Ascending aorta (tissue), 2 donors: ENCODE results near the gene PSKH1. TPM values are rescaled to one million over a fixed set of nuclear protein-coding genes. Genes with fewer than 3 reads are reported as not detected.
"Not testable (repeated sequence)": the region's sequence is repeated elsewhere in the genome, so short reads cannot be mapped to it uniquely, and the experiment has no call there.

Experiments used
- DNase-seq, 2 donors: peaks; one replicate each; pipeline ENCODE4 v3.0.0-alpha.2; 2019; ENCODE audit warnings: low spot score in 2 of 2
- H3K27ac ChIP-seq, 2 donors: fragments of 200-600 bp; sonication (generic); one replicate each; pipeline ENCODE4 v1.5.1; 2016 to 2017; ENCODE audit warnings: mild to moderate bottlenecking in 1 of 2
- H3K27me3 ChIP-seq: fragments of 200-600 bp; sonication (generic); one replicate; pipeline ENCODE4 v1.5.1; 2017
- H3K36me3 ChIP-seq, 2 donors: fragments of 200-600 bp; sonication (generic); one replicate each; pipeline ENCODE4 v1.5.1; 2016
- H3K4me1 ChIP-seq, 2 donors: fragments of 200-600 bp; sonication (generic); one replicate each; pipeline ENCODE4 v1.5.1; 2016 to 2017; ENCODE audit warnings: mild to moderate bottlenecking in 1 of 2
- H3K4me3 ChIP-seq, 2 donors: fragments of 200-600 bp; sonication (generic); one replicate each; pipeline ENCODE4 v1.5.1; 2016 to 2017; ENCODE audit warnings: mild to moderate bottlenecking in 1 of 2
- H3K9me3 ChIP-seq, 2 donors: fragments of 200-600 bp; sonication (generic); one replicate each; pipeline ENCODE4 v1.5.1; 2016
- intact Hi-C: fragments of 100-400 bp; cut with DNase I; formaldehyde crosslinking; loops from one replicate; pipeline ENCODE4 v1.15.1; 2023
- total RNA-seq: library from RNA; depleted of rRNA; stranded (reverse); fragments of >200 nt; gene quantifications from one replicate; pipeline ENCODE4 v1.1.0, GENCODE V29; 2016
- TF ChIP-seq, protein P1 (sequence below), 3 experiments: fragments of 200-600 bp in 2 of 3; fragments of 450-650 bp in 1 of 3; sonication (generic) in 2 of 3; IDR thresholded peaks; one replicate each; pipeline ENCODE4 v1.5.1; 2016 to 2019; ENCODE audit warnings: antibody characterized with exemption in 3 of 3, mild to moderate bottlenecking in 1 of 3, moderate library complexity in 1 of 3

Gene PSKH1
- total RNA-seq, 1 donor from 2014 or later = 41.0 TPM

DNA sequence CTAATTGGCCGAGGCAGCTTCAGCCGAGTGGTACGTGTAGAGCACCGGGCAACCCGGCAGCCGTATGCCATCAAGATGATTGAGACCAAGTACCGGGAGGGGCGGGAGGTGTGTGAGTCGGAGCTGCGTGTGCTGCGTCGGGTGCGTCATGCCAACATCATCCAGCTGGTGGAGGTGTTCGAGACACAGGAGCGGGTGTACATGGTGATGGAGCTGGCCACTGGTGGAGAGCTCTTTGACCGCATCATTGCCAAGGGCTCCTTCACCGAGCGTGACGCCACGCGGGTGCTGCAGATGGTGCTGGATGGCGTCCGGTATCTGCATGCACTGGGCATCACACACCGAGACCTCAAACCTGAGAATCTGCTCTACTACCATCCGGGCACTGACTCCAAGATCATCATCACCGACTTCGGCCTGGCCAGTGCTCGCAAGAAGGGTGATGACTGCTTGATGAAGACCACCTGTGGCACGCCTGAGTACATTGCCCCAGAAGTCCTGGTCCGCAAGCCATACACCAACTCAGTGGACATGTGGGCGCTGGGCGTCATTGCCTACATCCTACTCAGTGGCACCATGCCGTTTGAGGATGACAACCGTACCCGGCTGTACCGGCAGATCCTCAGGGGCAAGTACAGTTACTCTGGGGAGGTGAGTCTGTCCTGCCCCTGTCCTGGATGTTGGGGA, 16.1 kb downstream of the PSKH1 start:
- H3K27ac ChIP-seq = no peak overlapping the region
- TF ChIP-seq, protein P1, sequence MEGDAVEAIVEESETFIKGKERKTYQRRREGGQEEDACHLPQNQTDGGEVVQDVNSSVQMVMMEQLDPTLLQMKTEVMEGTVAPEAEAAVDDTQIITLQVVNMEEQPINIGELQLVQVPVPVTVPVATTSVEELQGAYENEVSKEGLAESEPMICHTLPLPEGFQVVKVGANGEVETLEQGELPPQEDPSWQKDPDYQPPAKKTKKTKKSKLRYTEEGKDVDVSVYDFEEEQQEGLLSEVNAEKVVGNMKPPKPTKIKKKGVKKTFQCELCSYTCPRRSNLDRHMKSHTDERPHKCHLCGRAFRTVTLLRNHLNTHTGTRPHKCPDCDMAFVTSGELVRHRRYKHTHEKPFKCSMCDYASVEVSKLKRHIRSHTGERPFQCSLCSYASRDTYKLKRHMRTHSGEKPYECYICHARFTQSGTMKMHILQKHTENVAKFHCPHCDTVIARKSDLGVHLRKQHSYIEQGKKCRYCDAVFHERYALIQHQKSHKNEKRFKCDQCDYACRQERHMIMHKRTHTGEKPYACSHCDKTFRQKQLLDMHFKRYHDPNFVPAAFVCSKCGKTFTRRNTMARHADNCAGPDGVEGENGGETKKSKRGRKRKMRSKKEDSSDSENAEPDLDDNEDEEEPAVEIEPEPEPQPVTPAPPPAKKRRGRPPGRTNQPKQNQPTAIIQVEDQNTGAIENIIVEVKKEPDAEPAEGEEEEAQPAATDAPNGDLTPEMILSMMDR (IDR thresholded peaks at IDR 0.05) = no peak
- H3K4me3 ChIP-seq = no peak overlapping the region
- peaks cover 26 to 42% of the 10 kb centered on the region in 2 donors for H3K36me3 ChIP-seq
- no peaks in the 10 kb centered on the region for H3K27me3 ChIP-seq
- no peaks in the 10 kb centered on the region for H3K9me3 ChIP-seq
- intact Hi-C loops = no loop called here
- DNase-seq = no peak
- no peaks in the 10 kb centered on the region for H3K4me1 ChIP-seq

DNA sequence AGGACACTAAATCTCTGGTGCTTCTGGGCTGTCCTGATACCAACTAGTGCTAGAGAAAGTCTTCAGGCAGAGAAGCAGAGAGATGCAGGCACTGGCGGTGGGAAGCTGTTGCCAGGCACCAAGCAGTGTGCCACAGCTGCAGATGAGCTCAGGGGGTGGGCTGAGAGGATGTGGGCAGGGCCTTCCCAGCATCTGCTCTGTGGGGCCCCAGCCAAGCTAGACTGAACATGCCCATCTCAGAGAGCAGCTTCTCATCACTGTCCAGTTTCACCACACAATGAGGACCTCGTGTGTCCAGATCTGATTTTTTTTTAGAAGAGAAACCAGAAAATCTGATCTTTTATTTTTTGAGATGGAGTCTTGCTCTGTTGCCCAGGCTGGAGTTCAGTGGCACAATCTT, 17.1 kb downstream of the PSKH1 start:
- no peak for DNase-seq
- TF ChIP-seq, protein P1 (IDR thresholded peaks at IDR 0.05) = no peak
- H3K27me3 ChIP-seq = no peaks in the 10 kb centered on the region
- H3K36me3 ChIP-seq = peaks cover 26 to 42% of the 10 kb centered on the region in 2 donors
- H3K4me3 ChIP-seq = no peak overlapping the region
- H3K4me1 ChIP-seq = peaks cover 0 to 2% of the 10 kb centered on the region in 2 donors
- intact Hi-C loops = no loop called here
- no peaks in the 10 kb centered on the region for H3K9me3 ChIP-seq
- no peak overlapping the region for H3K27ac ChIP-seq

DNA sequence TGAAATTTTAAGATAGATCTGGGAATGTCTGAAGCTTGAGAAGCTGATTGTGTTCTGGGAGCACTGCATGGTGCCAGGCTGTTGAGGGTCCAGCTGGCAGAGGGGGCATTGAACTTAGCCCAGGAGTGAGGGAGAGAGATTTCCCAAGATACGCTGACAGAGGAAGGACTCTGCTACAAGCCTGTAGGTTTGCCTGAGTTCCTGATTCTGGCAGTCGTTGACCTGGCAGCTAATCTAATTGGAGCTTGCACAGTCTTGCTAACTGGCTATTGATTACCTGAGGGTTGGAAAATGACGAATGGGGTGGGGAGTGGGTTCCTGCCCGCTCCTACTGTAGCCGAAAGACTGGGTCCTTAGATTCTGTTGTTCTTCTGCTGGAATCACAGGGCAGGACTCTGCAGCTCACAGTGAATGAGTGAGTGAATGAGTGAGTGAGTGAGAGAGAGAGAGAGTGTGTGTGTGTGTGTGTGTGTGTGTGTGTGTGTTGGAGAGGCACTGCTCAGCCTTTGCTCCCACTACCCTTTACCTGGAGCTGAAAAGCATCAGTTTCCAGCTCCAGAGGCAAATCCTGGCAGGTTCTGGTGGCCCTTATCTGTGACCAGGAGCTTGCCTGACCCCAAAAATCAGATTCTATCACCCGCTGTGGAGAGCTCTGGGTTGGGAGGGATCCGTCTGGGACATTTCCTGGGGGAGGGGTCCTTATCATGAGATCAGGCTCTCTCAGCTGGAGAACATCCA, 21.9 kb downstream of the PSKH1 start:
- H3K4me3 ChIP-seq = no peak overlapping the region

DNA sequence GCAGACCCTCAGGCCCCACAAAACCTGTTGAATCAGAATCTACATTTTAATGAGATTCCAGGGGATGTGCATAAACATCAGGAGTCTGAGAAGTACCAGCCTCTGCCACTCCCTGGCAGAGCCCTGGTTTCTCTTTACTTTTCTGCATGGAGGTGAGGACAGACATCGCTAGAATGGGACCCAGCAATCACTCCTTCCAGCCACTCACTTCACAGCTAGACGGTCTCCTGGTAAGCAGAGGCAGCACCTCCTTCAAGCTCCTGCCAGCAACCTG, 22.4 kb downstream of the PSKH1 start:
- H3K4me3 ChIP-seq, H3K9me3 ChIP-seq, H3K27ac ChIP-seq, H3K27me3 ChIP-seq, intact Hi-C loops, DNase-seq: not testable (repeated sequence)
- Histone ChIP-seq H3K36me3 (peaks cover 14 to 19% of the 10 kb centered on the region in 2 donors), H3K4me1 (peaks cover 18 to 23% of the 10 kb centered on the region in 2 donors)

More for the DNA sequence above, 21.9 kb downstream of the PSKH1 start:
- peaks cover 14 to 24% of the 10 kb centered on the region in 2 donors for H3K36me3 ChIP-seq
- TF ChIP-seq, protein P1 (IDR thresholded peaks at IDR 0.05) = no peak
- no peak for DNase-seq
- no peak overlapping the region for H3K27ac ChIP-seq
- H3K9me3 ChIP-seq = no peaks in the 10 kb centered on the region
- intact Hi-C loops = no loop called here
- peaks cover 18 to 23% of the 10 kb centered on the region in 2 donors for H3K4me1 ChIP-seq
- no peaks in the 10 kb centered on the region for H3K27me3 ChIP-seq

DNA sequence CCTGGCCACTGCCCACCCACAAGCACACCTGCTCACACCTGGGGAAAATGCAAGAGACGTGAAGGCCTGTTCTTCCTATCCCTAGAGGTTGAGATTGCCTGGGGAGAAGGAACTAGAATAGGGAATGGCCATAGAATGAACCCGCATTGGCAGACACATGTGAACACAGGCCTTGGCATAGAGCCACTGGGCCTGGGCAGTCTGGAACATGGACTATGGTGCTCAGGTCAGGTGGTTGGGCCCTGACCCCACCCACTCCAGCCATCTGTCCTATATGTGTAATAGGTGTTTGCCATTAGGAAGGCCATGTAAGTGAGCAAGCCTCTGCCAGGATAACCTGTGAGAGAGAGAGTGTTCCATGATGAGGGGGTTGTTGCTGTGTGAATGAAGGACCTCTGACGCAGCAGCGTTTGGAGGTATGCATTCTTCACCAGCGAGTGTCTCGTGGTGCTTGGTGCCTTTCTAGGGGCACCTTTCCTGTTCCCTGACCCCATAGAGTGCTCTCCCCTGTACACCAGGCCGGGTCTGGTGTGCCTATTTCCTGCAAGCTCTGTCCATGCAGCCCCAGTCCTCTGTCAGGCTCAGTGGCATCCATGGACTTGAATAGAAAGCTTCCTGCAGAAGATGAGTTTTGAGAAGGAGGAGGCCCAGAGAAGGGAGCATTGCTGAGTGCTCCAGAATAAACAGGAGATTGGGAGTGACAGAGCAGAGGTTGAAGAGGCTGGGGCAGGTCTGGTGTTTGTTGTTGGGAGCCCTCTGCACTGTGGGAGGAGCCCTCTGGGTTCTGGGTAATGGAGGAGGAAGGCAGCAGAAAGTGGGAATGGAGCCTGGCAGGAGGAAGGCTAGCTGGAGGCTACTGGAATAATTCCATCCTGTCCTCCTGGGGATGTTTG, 23.0 kb downstream of the PSKH1 start:
- TF ChIP-seq, protein P1 (IDR thresholded peaks at IDR 0.05) = no peak
- H3K4me3 ChIP-seq = no peak overlapping the region
- no peaks in the 10 kb centered on the region for H3K27me3 ChIP-seq
- H3K27ac ChIP-seq = peak overlapping the region in 1 of 2 donors; percentile 67
- intact Hi-C loops = no loop called here
- no peak for DNase-seq
- no peaks in the 10 kb centered on the region for H3K9me3 ChIP-seq
- peaks cover 18 to 23% of the 10 kb centered on the region in 2 donors for H3K4me1 ChIP-seq
- H3K36me3 ChIP-seq = peaks cover 8 to 12% of the 10 kb centered on the region in 2 donors
